ENCODE results near the gene ARHGAP30. TPM values are rescaled to one million over a fixed set of nuclear protein-coding genes. Genes with fewer than 3 reads are reported as not detected.

The ARHGAP30 gene
- total RNA-seq, 1 donor from 2014 or later = 0.42 TPM

DNA sequence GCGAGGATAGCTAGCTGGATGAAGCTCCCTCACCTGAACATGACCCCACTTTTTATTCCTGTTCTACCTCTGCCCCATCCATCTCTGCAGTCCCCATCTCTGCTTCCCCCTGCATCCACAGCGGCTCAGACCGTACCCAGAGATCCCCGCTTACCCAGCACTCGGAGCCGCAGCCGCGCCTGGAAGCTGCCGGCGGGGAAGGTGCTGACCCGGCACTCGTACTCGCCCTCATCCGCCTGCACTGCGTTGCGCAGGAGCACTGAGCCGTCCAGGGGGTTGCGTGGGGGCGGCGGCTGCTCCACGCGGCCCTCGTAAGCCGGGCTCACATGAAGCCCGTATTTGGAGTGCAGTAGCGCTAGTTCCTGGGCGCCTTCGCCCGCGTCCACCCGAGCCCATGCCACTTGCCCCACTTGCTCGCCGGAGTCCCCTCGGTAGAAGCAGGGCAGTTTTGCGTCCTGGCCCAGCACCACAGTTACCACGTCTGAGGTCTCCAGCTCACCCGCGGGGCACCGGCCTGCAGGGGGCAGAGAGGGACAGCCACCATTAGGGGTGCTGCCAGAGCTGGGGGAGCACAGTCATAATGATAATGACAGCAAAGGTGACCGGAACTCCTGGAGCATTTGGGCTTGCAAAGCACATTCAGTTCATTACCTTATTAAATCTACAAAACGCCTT, 9.9 kb upstream of the ARHGAP30 start:
- TF ChIP-seq, protein P1, sequence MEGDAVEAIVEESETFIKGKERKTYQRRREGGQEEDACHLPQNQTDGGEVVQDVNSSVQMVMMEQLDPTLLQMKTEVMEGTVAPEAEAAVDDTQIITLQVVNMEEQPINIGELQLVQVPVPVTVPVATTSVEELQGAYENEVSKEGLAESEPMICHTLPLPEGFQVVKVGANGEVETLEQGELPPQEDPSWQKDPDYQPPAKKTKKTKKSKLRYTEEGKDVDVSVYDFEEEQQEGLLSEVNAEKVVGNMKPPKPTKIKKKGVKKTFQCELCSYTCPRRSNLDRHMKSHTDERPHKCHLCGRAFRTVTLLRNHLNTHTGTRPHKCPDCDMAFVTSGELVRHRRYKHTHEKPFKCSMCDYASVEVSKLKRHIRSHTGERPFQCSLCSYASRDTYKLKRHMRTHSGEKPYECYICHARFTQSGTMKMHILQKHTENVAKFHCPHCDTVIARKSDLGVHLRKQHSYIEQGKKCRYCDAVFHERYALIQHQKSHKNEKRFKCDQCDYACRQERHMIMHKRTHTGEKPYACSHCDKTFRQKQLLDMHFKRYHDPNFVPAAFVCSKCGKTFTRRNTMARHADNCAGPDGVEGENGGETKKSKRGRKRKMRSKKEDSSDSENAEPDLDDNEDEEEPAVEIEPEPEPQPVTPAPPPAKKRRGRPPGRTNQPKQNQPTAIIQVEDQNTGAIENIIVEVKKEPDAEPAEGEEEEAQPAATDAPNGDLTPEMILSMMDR (IDR thresholded peaks at IDR 0.05; ENCODE audit: insufficient read depth, low read length, poor library complexity, severe bottlenecking) = no peak
- H3K27me3 ChIP-seq (ENCODE audit: control insufficient read depth, insufficient read depth, low read length) = peaks cover 4% of the 10 kb centered on the region
- DNase-seq (ENCODE audit: low read depth) = no peak
- no peak overlapping the region for H3K4me3 ChIP-seq (ENCODE audit: low read depth, low read length)
- H3K36me3 ChIP-seq (ENCODE audit: control insufficient read depth, insufficient read depth, low read length) = no peaks in the 10 kb centered on the region

DNA sequence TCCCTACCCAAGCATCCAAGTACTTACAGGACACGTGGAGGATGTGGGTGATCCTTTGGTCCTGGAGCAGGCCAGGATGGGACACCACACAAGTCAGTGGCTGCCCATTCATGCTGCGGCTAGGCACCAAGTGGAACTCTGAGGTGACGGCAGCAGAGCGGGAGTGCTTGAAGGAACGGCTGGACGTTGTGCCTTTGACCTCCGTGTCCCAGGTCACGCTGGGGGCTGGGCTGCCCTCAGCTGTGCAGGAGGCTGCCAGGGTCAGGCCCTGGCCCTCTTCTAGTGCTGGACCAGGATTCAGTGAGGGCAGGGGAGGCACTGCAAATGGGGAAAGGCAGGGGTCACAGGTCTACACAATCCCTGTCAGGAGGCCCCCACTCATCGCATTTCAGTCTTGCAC, 7.7 kb upstream of the ARHGAP30 start:
- H3K4me3 ChIP-seq (ENCODE audit: low read depth, low read length) = no peak overlapping the region
- H3K36me3 ChIP-seq (ENCODE audit: control insufficient read depth, insufficient read depth, low read length) = no peaks in the 10 kb centered on the region
- peaks cover 4% of the 10 kb centered on the region for H3K27me3 ChIP-seq (ENCODE audit: control insufficient read depth, insufficient read depth, low read length)
- no peak for DNase-seq (ENCODE audit: low read depth)
- TF ChIP-seq, protein P1 (IDR thresholded peaks at IDR 0.05; ENCODE audit: insufficient read depth, low read length, poor library complexity, severe bottlenecking) = no peak

DNA sequence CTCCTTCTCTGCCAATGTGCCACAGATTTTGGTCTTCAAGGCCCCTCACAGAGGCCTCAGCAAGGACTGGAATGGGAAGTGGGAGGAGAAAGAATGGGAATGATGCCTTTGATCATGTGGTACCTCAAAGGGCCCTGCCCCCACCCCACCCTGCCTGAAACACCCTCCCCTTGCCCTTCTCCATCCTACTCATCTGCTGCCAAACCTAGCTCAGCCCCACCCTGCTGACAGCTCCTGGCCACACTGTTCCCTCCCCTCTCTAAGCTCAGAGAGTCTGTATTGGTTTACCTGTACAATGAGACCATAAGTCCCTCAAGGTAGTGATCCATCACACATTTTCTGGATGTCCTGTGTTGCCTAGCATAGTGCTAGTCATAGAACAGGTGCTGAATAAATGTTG, 6.7 kb upstream of the ARHGAP30 start:
- H3K4me3 ChIP-seq (ENCODE audit: low read depth, low read length) = no peak overlapping the region
- no peaks in the 10 kb centered on the region for H3K36me3 ChIP-seq (ENCODE audit: control insufficient read depth, insufficient read depth, low read length)
- TF ChIP-seq, protein P1 (IDR thresholded peaks at IDR 0.05; ENCODE audit: insufficient read depth, low read length, poor library complexity, severe bottlenecking) = no peak
- no peak for DNase-seq (ENCODE audit: low read depth)
- H3K27me3 ChIP-seq (ENCODE audit: control insufficient read depth, insufficient read depth, low read length) = peaks cover 4% of the 10 kb centered on the region

DNA sequence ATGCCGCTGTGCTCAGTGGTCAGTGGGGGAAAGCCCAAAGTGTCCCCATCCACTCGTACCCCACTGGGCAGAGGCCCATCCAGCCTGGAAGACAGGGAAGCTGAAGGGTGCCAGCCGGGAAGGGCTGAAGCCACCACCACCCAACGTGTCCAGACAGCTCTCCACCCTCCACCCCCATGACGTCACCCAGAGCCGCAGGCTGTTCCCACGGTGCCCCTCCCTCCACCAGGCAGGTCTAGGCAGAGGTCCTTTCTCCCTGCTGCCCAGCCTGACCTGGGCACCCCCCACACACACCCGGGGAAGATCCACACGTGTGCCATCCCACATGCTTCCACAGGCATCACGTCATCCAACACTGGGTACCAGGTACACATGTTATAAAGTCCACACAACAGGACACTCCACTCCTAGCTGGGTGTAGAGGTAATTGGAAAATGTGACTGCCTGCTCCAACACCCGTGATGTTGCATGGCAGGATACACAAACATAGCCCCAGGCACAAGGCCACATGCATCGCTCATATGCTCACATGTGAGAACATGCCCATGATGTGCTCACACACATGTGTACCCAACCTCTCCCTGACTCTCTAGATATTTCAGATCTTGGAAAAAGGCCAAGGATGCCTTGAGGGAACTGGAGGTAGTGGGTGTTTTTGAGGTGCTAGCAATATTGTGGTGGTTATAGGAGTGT, 5.1 kb upstream of the ARHGAP30 start:
- no peak for DNase-seq (ENCODE audit: low read depth)
- Histone ChIP-seq H3K27me3 (ENCODE audit: control insufficient read depth, insufficient read depth, low read length) (peaks cover 4% of the 10 kb centered on the region), H3K4me3 (ENCODE audit: low read depth, low read length) (no peak overlapping the region), H3K36me3 (ENCODE audit: control insufficient read depth, insufficient read depth, low read length) (no peaks in the 10 kb centered on the region)
- TF ChIP-seq, protein P1 (IDR thresholded peaks at IDR 0.05; ENCODE audit: insufficient read depth, low read length, poor library complexity, severe bottlenecking) = no peak

DNA sequence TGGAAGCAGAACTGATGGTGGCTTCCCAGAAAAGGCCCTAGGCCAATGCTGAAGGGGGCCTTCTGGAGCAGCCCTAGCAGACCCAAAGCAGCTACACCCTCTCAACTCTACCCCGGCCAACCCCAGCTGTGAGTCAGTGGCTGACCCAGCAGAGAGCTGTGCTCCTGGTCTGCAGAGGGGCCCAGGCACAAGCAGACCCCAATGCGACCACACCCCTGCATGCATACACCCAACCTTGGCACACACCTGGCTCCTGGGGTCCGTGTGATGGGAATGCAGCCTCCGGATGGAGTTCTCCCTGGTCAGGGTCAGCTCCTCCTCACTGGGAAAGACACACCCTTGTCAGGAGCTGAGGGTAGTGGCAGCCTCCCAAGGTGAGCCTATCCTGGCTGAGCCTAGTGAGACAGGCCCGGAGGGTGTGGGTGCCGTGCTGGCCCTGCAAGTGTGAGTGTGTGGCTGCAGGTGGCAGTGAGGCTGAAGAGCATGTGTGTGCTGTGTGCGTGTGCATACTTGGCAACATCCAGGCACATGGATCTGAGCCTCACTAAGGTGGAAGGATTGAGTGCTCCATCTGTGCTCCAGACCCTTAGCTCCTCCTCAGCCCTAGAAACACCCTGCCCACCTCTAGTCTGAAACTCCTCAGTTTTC, 3.9 kb upstream of the ARHGAP30 start:
- H3K4me3 ChIP-seq (ENCODE audit: low read depth, low read length) = no peak overlapping the region
- DNase-seq (ENCODE audit: low read depth) = no peak
- no peaks in the 10 kb centered on the region for H3K27me3 ChIP-seq (ENCODE audit: control insufficient read depth, insufficient read depth, low read length)
- H3K36me3 ChIP-seq (ENCODE audit: control insufficient read depth, insufficient read depth, low read length) = no peaks in the 10 kb centered on the region
- TF ChIP-seq, protein P1 (IDR thresholded peaks at IDR 0.05; ENCODE audit: insufficient read depth, low read length, poor library complexity, severe bottlenecking) = no peak

All from kidney epithelial cell (primary cell).